Measurements from ENCODE around the gene PTPRD.

The PTPRD gene

GRCh38 chr9:10260501-10260900, 352.3 kb downstream of the PTPRD start:
- no peak for DNase-seq

- DNase-seq, result no peak
Observed at GRCh38 chr9:10259668-10260067, 353.1 kb downstream of the PTPRD start.

GRCh38 chr9:10255758-10256157, 357.0 kb downstream of the PTPRD start:
- no peak for DNase-seq

GRCh38 chr9:10254338-10254737, 358.5 kb downstream of the PTPRD start:
- DNase-seq, result no peak

- no peak for DNase-seq
Observed at GRCh38 chr9:10253341-10253740, 359.5 kb downstream of the PTPRD start.

GRCh38 chr9:10252174-10252573, 360.6 kb downstream of the PTPRD start:
- no peak for DNase-seq

- DNase-seq, result no peak
Observed at GRCh38 chr9:10251490-10251889, 361.3 kb downstream of the PTPRD start.

GRCh38 chr9:10250219-10250618, 362.6 kb downstream of the PTPRD start:
- no peak for DNase-seq

- no peak for DNase-seq
Observed at GRCh38 chr9:10248890-10249289, 363.9 kb downstream of the PTPRD start.

GRCh38 chr9:10242255-10242654, 370.5 kb downstream of the PTPRD start:
- no peak for DNase-seq

GRCh38 chr9:10238087-10238486, 374.7 kb downstream of the PTPRD start:
- DNase-seq, result no peak

GRCh38 chr9:10237584-10237983, 375.2 kb downstream of the PTPRD start:
- no peak for DNase-seq

GRCh38 chr9:10236161-10236560, 376.6 kb downstream of the PTPRD start:
- DNase-seq, result no peak

- DNase-seq, result no peak
Observed at GRCh38 chr9:10235376-10235775, 377.4 kb downstream of the PTPRD start.

- DNase-seq, result no peak
Observed at GRCh38 chr9:10232352-10232930, 380.4 kb downstream of the PTPRD start.

- DNase-seq, result no peak
Observed at GRCh38 chr9:10230512-10230911, 382.3 kb downstream of the PTPRD start.

- no peak for DNase-seq
Observed at GRCh38 chr9:10228082-10228481, 384.7 kb downstream of the PTPRD start.

GRCh38 chr9:10226996-10227395, 385.8 kb downstream of the PTPRD start:
- DNase-seq, result no peak

GRCh38 chr9:10212702-10213101, 400.1 kb downstream of the PTPRD start:
- no peak for DNase-seq

- DNase-seq, result no peak
Observed at GRCh38 chr9:10208691-10209069, 404.1 kb downstream of the PTPRD start.

GRCh38 chr9:10204276-10204675, 408.5 kb downstream of the PTPRD start:
- DNase-seq, result no peak

GRCh38 chr9:10173561-10173960, 439.2 kb downstream of the PTPRD start:
- no peak for DNase-seq

- no peak for DNase-seq
Observed at GRCh38 chr9:10172476-10172875, 440.3 kb downstream of the PTPRD start.

GRCh38 chr9:10168241-10168640, 444.6 kb downstream of the PTPRD start:
- DNase-seq, result no peak

- DNase-seq, result no peak
Observed at GRCh38 chr9:10148796-10149195, 464.0 kb downstream of the PTPRD start.

Data from NCI-H2227 treated with DMSO at 0.1 percent for 48 hours (cell line).